PC-3 (cell line): ENCODE results near the gene PSMD2. TPM values are rescaled to one million over a fixed set of nuclear protein-coding genes. Genes with fewer than 3 reads are reported as not detected.

Experiments
- ATAC-seq: fragments of 200-7000 bp; cut with Tn5 transposase; 2 replicates; pipeline ENCODE4 v1.9.1; 2020; ENCODE audit warnings: mild to moderate bottlenecking, moderate library complexity
- BruUV-seq: library from RNA; stranded (reverse); fragments of 400-500 nt; replicated peaks from 2 replicates; lab custom pipeline; 2021; lab: Mats Ljungman, UMichigan
- CTCF ChIA-PET: fragments of 300-600 bp; sonication (Branson Sonifier 250); formaldehyde crosslinking; loops from one replicate; lab custom pipeline; 2022; ENCODE audit warnings: antibody characterized with exemption; lab: Charles Lee
- POLR2A ChIA-PET: fragments of 300-600 bp; sonication (Branson Sonifier 250); formaldehyde crosslinking; loops from one replicate; lab custom pipeline; 2022; ENCODE audit warnings: antibody characterized with exemption; ENCODE audit not compliant: unreplicated experiment; lab: Charles Lee
- DNase-seq: peaks from one replicate; pipeline ENCODE4 v3.0.0-alpha.2; 2015
- H2AFZ ChIP-seq: fragments of 300-600 bp; sonication (generic); 2 replicates; pipeline ENCODE4 v1.6.0; 2016; ENCODE audit warnings: antibody characterized with exemption, low read length
- H3F3A ChIP-seq: fragments of 300-600 bp; sonication (generic); one replicate; pipeline ENCODE4 v1.6.0; 2017; ENCODE audit warnings: antibody characterized with exemption, low read length, control low read depth, mild to moderate bottlenecking; ENCODE audit not compliant: unreplicated experiment
- H3K27ac ChIP-seq: fragments of 300-600 bp; sonication (generic); 2 replicates; pipeline ENCODE4 v1.5.1; 2016; ENCODE audit warnings: mild to moderate bottlenecking, low read length
- H3K27me3 ChIP-seq: fragments of 300-600 bp; sonication (generic); 2 replicates; pipeline ENCODE4 v1.6.1; 2016; ENCODE audit warnings: low read length, mixed read lengths
- H3K36me3 ChIP-seq: fragments of 300-600 bp; sonication (generic); 2 replicates; pipeline ENCODE4 v1.6.1; 2016; ENCODE audit warnings: low read depth, mixed run types, low read length, mixed read lengths
- H3K4me1 ChIP-seq: fragments of 300-600 bp; sonication (generic); 2 replicates; pipeline ENCODE4 v1.5.1; 2016; ENCODE audit warnings: low read length; ENCODE audit not compliant: insufficient read depth
- H3K4me2 ChIP-seq: fragments of 300-600 bp; sonication (generic); 2 replicates; pipeline ENCODE4 v1.6.0; 2016; ENCODE audit warnings: low read length
- H3K4me3 ChIP-seq: fragments of 300-600 bp; sonication (generic); 2 replicates; pipeline ENCODE4 v1.5.1; 2016; ENCODE audit warnings: mild to moderate bottlenecking, low read length, mixed read lengths
- H3K79me2 ChIP-seq: fragments of 300-600 bp; sonication (generic); 2 replicates; pipeline ENCODE4 v1.6.1; 2017; ENCODE audit warnings: low read length, mixed read lengths
- H3K9ac ChIP-seq: fragments of 300-600 bp; sonication (generic); 2 replicates; pipeline ENCODE4 v1.6.0; 2016; ENCODE audit warnings: mild to moderate bottlenecking, low read length
- H3K9me2 ChIP-seq: fragments of 300-600 bp; sonication (generic); replicated peaks from 2 replicates; pipeline ENCODE4 v1.6.1; 2016; ENCODE audit warnings: mixed run types, low read length, mixed read lengths
- H3K9me3 ChIP-seq: fragments of 300-600 bp; sonication (generic); 2 replicates; pipeline ENCODE4 v1.6.1; 2016; ENCODE audit warnings: low read length, mixed read lengths
- H4K20me1 ChIP-seq: fragments of 300-600 bp; sonication (generic); 2 replicates; pipeline ENCODE4 v1.6.1; 2016; ENCODE audit warnings: low read length, mixed read lengths
- EZH2 ChIP-seq: fragments of 300-600 bp; sonication (generic); IDR thresholded peaks from one replicate; pipeline ENCODE4 v1.6.1; 2017; ENCODE audit warnings: antibody characterized with exemption, mild to moderate bottlenecking, low read length; ENCODE audit not compliant: unreplicated experiment
- EZH2phosphoT487 ChIP-seq: fragments of 300-600 bp; sonication (generic); IDR thresholded peaks from 2 replicates; pipeline ENCODE4 v1.6.1; 2018; ENCODE audit warnings: mild to moderate bottlenecking, antibody characterized with exemption, low read length, borderline replicate concordance
- intact Hi-C: fragments of 100-400 bp; cut with micrococcal nuclease; formaldehyde crosslinking; loops from 2 replicates; pipeline ENCODE4 v1.9.0; 2023
- total RNA-seq: library from RNA; depleted of rRNA; stranded (reverse); fragments of >200 nt; gene quantifications from 2 replicates; pipeline ENCODE4 v1.2.3, GENCODE V29; 2014
- TF ChIP-seq, protein P1 (sequence below): fragments of 300-600 bp; sonication (generic); conservative IDR thresholded peaks from 2 replicates; pipeline ENCODE4 v1.5.1; 2017; ENCODE audit warnings: antibody characterized with exemption, low read depth, mild to moderate bottlenecking, low read length

PSMD2 gene
- total RNA-seq, 1 experiment from 2014 or later = 1,057 TPM

DNA sequence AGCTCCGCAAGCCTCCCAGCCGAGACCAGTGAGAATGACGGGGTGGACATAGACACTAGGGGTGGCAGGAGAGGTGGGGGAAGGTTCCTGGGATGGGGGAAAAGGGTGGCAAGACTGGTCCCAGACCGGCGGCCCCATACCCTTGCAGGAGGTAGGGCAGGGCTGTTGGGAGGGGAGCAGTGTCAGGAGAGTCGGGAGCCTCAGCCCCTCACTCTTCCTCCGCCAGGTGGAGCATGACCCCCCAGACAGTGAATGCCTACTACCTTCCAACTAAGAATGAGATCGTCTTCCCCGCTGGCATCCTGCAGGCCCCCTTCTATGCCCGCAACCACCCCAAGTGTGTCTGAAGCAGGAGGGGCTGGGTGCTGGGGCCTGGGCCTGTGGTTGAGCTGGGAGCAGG lies 8.7 kb upstream of the PSMD2 start:
- ChIA-PET CTCF (no interaction called here), POLR2A (no interaction called here)
- H3F3A ChIP-seq = no peaks in the 10 kb centered on the region
- no peak for DNase-seq
- H3K4me2 ChIP-seq = no peak overlapping the region
- no peaks in the 10 kb centered on the region for H3K36me3 ChIP-seq
- H3K27me3 ChIP-seq = no peaks in the 10 kb centered on the region
- TF ChIP-seq, protein P1, sequence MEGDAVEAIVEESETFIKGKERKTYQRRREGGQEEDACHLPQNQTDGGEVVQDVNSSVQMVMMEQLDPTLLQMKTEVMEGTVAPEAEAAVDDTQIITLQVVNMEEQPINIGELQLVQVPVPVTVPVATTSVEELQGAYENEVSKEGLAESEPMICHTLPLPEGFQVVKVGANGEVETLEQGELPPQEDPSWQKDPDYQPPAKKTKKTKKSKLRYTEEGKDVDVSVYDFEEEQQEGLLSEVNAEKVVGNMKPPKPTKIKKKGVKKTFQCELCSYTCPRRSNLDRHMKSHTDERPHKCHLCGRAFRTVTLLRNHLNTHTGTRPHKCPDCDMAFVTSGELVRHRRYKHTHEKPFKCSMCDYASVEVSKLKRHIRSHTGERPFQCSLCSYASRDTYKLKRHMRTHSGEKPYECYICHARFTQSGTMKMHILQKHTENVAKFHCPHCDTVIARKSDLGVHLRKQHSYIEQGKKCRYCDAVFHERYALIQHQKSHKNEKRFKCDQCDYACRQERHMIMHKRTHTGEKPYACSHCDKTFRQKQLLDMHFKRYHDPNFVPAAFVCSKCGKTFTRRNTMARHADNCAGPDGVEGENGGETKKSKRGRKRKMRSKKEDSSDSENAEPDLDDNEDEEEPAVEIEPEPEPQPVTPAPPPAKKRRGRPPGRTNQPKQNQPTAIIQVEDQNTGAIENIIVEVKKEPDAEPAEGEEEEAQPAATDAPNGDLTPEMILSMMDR = no peak
- no peak for TF ChIP-seq EZH2phosphoT487
- H3K9me2 ChIP-seq = no peaks in the 10 kb centered on the region
- no peaks in the 10 kb centered on the region for H3K79me2 ChIP-seq
- H3K4me1 ChIP-seq = no peaks in the 10 kb centered on the region
- H3K9me3 ChIP-seq = no peaks in the 10 kb centered on the region
- no peaks in the 10 kb centered on the region for H4K20me1 ChIP-seq
- intact Hi-C loops = no loop called here
- H3K27ac ChIP-seq = no peak overlapping the region
- no peak overlapping the region for H3K9ac ChIP-seq
- no peak overlapping the region for H2AFZ ChIP-seq
- H3K4me3 ChIP-seq = no peak overlapping the region
- no peak for ATAC-seq
- no TSS peak for BruUV-seq

DNA sequence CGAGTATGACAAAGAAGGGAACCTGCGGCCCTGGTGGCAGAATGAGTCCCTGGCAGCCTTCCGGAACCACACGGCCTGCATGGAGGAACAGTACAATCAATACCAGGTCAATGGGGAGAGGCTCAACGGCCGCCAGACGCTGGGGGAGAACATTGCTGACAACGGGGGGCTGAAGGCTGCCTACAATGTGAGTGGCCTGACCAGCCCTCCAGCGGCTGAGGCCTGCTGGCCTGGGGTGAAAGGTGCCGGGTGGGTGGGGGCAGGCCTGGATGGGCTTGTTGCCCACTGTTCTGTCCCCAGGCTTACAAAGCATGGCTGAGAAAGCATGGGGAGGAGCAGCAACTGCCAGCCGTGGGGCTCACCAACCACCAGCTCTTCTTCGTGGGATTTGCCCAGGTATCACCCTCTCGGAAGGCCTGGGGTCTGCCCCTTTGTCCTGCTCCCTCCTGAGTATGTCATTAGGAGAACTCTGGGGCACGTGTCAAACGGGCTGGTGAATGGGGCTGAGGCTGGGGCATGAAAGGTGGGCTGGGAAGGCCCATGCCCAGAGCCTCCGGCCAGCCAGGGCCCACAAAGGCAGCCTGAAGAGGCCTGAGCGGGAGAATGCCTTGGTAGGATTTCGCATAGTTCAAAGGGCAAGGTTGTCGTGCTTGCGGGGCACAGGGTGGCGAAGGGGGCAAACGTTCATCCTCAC lies 7.8 kb upstream of the PSMD2 start:
- Histone ChIP-seq H3K79me2 (no peaks in the 10 kb centered on the region), H3K4me2 (no peak overlapping the region), H3K4me1 (no peaks in the 10 kb centered on the region), H3K36me3 (no peaks in the 10 kb centered on the region), H4K20me1 (no peaks in the 10 kb centered on the region), H3K27me3 (no peaks in the 10 kb centered on the region), H3K9ac (no peak overlapping the region), H3F3A (no peaks in the 10 kb centered on the region), H2AFZ (no peak overlapping the region), H3K9me3 (no peaks in the 10 kb centered on the region), H3K9me2 (no peaks in the 10 kb centered on the region), H3K27ac (no peak overlapping the region), H3K4me3 (no peak overlapping the region)
- no peak for ATAC-seq
- POLR2A ChIA-PET = no interaction called here
- TF ChIP-seq EZH2 (no peak), EZH2phosphoT487 (no peak)
- TF ChIP-seq, protein P1 = no peak
- BruUV-seq = no TSS peak
- no peak for DNase-seq
- CTCF ChIA-PET = no interaction called here
- intact Hi-C loops = no loop called here

DNA sequence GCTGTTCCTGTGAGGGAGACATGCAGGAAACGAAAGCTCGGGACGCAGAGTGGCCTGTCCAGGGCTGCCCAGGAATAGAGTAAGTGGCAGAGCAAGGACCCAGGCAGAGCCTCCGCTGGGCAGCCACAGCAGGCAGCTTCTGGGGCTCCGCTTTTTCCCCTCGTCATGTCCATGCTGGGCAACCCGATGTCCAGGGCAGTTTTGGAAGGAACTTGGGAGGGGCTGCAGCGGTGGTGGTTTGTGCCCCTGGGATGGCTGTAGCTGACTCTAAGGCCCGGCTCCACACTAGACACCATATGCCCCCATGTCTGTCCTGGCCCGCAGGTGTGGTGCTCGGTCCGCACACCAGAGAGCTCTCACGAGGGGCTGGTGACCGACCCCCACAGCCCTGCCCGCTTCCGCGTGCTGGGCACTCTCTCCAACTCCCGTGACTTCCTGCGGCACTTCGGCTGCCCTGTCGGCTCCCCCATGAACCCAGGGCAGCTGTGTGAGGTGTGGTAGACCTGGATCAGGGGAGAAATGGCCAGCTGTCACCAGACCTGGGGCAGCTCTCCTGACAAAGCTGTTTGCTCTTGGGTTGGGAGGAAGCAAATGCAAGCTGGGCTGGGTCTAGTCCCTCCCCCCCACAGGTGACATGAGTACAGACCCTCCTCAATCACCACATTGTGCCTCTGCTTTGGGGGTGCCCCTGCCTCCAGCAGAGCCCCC lies 7.1 kb upstream of the PSMD2 start:
- no peak for ATAC-seq
- CTCF ChIA-PET = no interaction called here

More for the DNA sequence above, 7.1 kb upstream of the PSMD2 start:
- H2AFZ ChIP-seq = no peak overlapping the region
- intact Hi-C loops = no loop called here
- H3F3A ChIP-seq = no peaks in the 10 kb centered on the region
- no peaks in the 10 kb centered on the region for H4K20me1 ChIP-seq
- H3K4me1 ChIP-seq = no peaks in the 10 kb centered on the region
- POLR2A ChIA-PET = no interaction called here
- H3K79me2 ChIP-seq = no peaks in the 10 kb centered on the region
- H3K4me3 ChIP-seq = no peak overlapping the region
- BruUV-seq = no TSS peak
- H3K9me2 ChIP-seq = no peaks in the 10 kb centered on the region
- no peak overlapping the region for H3K9ac ChIP-seq
- H3K36me3 ChIP-seq = no peaks in the 10 kb centered on the region
- DNase-seq = no peak
- TF ChIP-seq, protein P1 = no peak
- TF ChIP-seq EZH2 (no peak), EZH2phosphoT487 (no peak)
- H3K9me3 ChIP-seq = no peaks in the 10 kb centered on the region
- no peak overlapping the region for H3K27ac ChIP-seq
- no peaks in the 10 kb centered on the region for H3K27me3 ChIP-seq
- H3K4me2 ChIP-seq = no peak overlapping the region
